Kidney capillary endothelial cell (primary cell): ENCODE measurements around the gene AHSP.
"Not testable (repeated sequence)": the region's sequence is repeated elsewhere in the genome, so short reads cannot be mapped to it uniquely, and the experiment has no call there.

Source experiments
- DNase-seq: peaks from one replicate; pipeline ENCODE4 v3.0.0-alpha.2; 2018; ENCODE audit warnings: low spot score

The AHSP gene

DNA sequence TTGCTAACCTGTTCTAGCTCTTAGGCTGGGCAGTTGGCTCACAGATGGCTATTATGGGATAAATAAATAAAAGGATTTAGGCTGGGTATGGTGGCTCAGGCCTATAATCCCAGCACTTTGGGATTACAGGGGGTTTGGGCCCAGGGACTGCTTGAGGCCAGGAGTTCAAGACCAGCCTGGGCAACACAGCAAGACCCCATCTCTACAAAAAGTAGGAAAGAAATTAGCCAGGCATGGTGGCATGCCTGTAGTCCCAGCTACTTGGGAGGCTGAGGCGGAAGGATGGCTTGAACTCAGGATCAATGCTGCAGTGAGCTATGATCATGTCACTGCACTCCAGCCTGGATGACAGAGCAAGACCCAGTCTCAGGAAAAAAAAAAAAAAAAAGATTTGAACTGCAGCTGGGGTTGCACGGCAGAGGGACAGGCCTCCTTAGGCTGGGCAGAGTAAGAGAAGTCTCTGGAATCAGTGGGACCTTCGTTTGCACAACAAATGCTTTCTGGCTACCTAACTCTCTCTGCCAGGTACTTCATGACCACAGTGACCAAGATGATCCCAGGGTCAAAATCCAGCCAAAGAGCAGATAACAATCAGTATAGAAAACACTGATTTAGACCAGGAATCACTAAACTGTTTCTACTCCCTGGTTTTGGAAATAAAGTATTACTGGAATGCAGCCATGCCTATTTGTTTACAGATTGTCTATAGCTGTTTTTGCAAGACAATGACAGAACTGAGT is 26.3 kb upstream of the AHSP start:
- no peak for DNase-seq

DNA sequence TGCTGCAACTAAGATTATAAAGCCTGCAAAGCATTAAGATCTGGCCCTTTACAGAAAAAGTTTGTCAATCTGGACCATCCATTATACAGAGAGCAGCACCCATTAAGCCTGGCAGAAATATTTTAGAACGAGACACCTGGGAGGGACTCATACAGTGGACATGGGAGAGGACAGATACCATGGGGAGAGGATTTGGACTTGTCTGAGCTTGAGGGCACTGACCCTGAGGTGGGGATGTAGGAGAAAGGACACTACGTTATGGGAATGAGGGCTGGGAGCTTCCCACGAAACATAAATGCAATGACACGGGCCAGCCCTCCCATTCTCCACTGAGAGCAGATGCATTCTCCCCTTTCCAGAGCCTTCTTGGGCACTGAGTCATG is 25.7 kb upstream of the AHSP start:
- DNase-seq = no peak

DNA sequence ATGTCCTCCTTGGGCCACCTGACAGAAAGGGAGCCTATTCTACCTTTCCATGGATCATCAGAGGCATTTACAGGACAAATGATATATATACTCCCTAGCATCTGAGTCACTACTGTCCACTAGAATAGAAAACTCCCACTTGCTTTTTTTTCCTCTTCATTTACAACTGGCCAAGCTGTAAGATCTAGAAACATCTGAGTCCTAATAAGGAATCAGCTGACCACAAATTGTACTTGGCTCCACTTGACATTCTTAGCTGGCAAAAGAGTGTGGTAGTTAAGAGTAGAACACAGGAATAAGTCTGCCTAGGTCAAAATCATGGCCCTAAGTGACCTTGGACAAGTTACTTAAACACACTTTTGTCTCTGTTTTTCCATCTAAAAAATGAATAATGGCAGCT is 24.7 kb upstream of the AHSP start:
- no peak for DNase-seq

DNA sequence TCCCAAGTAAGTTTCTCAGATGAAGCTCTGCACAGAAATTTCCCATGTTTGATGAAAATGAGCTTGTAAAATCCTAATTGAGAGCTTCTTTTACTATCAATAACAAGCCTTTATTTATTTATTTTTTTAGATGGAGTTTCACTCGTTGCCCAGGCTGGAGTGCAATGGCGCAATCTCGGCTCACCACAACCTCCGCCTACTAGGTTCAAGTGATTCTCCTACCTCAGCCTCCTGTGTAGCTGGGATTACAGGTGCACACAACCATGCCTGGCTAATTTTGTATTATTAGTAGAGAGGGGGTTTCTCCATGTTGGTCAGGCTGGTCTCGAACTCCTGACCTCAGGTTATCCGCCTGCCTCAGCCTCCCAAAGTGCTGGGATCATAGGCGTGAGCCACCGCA is 24.1 kb upstream of the AHSP start:
- not testable (repeated sequence) for DNase-seq

DNA sequence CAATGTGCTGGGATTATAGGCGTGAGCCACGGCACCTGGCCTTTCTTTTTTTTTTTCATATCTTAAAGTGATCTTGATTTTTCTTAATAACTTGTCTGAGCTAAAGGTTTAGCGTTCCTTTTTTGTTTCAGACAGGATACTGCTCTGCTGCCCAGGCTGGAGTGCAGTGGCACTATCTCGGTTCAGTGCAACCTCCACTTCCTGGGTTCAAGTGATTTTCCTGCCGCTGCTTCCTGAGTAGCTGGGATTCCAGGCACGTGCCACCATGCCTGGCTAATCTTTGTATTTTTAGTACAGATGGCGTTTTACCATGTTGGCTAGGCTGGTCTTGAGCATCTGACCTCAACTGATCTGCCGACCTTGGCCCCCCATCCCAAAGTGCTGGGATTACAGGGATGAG is 23.5 kb upstream of the AHSP start:
- DNase-seq = no peak

DNA sequence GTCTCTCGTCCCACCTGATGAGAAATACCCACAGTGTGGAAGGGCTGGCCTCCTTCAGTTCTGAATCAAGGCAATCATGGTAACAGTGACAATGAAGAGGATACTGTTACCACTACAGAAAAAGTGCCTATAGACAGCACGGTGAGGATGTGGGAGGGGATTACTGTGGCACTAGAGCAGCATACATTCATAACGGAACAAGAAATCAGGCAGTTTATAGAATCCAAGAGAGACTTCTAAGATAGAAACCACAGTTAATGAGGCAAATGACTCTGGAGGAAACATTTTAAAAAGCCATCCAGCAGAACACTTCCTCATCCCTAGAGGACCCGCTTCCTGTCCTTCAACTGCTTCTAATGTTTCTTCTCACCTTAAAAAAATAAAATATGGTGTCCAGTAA is 22.2 kb upstream of the AHSP start:
- DNase-seq = no peak

DNA sequence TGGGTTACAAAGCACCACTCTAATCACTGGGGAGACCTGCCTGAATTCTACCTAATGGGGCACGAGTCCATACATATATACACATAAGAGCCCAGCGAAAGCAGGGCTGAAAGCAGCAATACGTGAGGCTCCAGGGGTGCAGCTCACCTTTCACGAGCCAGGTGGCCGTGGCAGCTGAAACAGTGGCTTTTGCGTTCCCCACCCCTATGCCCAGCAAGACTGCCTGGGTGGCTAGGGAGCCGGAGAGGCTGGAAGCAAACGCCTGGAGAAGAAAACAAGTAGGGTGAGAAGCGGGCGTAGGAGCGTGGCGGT is 20.1 kb upstream of the AHSP start:
- DNase-seq = no peak

DNA sequence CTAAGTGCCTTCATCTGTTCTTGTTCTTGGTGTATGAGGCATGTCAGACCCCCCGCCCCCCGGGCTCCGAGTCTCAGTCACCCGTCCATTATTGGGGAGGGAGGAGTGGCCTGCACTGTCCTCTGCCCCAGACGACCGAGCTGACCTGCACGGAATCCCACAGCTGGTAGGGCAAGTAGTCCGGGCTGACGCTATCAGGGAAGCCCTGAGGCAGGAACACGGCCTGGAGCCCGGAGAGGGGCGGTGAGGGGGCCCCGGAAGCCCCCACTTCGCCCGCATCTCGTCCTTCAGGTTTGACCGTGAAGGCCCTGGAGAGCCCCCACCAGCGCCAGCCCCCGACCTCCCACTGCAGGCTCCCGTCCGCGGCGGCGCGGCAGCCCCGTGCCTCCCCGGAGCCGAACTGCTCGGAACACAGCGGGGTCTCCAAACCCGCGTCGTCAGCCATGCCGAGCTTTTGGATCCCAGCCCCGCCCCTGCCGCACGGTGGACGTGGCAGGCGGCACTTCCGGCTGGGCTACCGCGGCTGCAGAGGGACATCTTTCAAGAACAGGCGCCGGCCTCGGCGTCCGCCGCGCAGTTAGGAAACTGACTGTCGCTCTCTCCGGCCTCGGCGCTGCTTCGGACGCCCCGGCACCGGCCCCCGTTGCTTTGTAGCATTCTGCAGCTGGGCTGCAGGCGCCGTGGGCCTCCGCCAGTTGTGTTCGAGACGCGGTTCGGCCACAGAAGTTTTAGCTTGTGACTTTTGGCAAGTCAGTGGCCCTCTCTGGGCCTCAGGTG is 19.6 kb upstream of the AHSP start, which contains the start of gene RUSF1:
Gene RUSF1 (minus strand): TSS at position 463 of the 777 bp plus-strand sequence. CDS start 18 bp downstream, at position 445.
- peak; percentile 85 for DNase-seq

DNA sequence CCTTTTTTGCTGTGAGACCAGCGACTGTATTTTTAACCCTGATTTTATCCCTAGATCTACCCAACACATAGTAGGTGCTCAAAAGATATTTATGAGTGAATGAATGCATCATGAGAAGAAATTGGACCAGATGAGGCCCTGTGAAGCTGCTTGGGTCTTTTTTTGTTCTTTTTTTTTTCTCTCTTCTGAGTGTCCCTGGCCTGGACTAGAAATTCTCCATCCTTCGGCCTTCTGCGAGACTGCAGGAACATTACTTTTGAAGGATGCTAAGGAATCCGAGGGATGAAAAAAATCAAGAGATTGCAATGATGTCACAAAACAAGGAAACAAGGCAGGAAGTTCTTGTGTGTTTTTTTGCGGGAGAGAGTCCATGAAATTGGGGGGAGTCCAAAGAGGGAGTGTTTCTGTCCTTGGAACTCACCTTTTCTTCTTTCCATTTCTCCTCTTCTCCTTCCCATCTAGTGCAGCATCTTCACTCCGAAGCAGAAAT is 18.9 kb upstream of the AHSP start:
- DNase-seq = peak; percentile 17

DNA sequence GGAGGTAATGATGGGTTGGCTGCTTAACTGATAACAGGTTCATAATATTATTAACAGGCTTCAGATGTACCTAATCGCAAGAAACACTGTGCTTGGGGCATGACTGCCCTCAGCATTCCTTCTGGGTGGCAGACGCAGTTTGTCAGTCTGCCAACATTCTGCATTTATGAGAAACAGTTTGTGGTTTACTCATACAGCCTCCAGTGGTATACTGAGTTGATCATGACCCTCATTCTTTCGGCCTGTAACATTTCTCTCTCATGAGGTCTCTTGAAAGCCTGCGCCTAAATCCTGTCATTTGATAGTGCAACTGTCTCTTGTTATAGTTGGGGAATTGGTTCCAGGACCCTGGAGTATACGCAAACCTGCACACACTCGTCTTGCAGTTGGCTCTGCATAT is 14.6 kb upstream of the AHSP start:
- DNase-seq = no peak

DNA sequence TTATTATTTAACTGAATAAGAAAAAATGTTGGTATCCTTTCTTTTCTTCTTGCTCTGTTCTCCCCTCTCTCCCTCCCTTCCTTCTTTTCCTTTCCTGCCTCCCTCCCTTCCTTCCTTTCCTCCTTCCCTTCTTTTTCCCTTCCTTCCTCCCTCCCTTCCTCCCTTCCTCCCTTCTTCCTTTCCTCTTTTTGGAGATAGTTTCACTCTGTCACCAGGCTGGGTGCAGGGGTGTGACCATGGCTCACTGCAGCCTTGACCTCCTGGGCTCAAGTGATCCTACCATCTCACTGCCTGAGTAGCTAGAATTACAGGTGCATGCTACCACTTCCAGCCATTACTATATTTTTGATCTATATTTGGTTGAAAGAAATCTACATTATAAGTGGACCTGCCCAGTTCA is 13.8 kb upstream of the AHSP start:
- no peak for DNase-seq

DNA sequence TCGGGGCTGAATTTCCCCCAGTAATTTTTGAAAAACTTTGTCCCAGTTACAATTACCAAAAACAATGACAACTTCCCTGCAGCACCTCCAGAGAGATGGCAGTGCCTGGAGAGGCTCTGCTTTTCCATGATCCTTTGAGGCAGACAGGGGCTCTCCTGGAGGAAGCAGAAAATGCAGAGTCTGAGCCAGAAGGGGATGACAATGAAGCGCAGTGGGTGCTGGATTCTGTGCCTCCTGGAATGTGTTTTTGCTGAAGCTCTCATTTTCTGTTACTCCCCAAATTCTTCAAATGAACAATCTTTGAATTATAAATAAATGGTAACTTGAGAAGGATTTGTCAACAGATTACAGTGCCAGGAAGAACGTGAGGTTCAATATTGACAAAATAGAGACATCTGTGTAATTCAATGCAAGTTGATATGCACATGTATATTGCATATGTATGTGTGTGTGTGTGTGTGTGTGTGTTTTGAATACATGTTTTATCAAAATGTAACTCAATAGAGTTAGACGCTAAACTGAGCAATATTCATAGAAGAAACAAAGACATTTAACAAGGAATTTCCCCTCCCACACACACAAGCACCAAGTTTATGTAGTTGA is 9.8 kb upstream of the AHSP start:
- DNase-seq = no peak

DNA sequence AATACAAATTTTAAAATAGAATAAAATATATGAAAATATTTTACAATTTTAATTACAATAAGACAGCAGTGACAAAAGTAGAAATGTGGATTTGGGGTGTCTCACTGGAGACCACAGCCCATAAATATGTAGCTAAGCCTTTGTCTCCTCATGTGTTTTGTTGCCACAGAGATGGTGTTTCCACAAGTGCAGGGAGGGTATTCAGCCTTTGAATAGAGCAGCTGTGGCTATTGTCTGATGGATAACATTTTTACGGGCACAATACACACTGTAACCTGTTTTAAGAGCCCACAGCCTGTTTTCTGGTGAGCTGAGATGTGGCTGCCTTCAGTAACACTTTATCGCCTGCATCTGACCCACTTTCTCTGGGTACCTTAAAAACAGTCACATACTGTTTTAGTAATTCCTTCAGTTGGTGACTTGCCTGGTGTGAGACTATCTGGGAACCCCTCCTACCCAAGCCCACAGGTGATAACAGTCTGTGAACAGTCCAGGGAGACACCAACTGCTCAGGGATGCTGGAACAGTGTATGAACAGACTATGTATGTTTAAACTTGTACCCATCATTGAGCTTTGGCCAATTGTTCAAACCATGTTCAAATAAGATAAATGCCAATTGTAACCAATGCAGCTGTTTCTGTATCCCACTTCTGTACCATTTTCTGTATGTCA is 7.8 kb upstream of the AHSP start:
- DNase-seq = no peak

DNA sequence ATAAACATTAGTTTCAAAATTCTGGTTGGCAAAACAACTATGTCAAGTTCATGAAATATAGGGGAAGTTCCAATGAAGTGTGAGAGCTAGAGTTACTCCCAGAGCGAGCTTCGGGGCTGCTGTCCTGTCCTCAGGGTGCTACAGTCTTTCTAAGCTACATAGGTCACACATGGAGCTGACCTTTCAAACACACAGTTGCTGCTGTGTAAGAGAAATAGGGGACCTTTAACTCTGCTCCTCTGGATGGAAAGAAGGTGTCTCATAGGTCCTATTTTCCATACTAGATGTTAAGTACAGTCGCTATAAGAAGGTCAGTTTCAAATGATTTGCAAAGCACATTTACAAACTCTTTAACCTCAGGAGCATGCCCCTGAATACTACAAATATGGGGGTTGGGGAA is 6.3 kb upstream of the AHSP start:
- no peak for DNase-seq

DNA sequence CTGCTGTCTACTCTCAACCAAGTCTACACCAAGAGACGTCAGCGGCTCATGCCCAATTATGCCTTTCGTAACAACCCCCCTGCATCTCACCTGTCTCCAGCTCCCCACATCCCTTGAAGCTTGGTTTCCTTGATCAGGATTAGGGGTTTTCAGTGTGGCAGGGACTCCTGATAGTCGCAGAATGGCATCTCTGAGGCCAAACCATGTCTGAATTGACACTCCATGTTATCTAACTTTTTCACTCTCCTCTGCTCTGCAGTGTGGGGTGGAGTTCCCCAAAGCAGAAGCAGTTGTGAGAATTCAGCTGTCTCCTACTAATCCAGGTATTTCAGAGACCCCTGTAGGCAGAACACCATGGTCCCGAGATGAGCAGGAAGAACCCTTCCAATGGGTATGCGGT is 5.6 kb upstream of the AHSP start:
- DNase-seq = no peak

DNA sequence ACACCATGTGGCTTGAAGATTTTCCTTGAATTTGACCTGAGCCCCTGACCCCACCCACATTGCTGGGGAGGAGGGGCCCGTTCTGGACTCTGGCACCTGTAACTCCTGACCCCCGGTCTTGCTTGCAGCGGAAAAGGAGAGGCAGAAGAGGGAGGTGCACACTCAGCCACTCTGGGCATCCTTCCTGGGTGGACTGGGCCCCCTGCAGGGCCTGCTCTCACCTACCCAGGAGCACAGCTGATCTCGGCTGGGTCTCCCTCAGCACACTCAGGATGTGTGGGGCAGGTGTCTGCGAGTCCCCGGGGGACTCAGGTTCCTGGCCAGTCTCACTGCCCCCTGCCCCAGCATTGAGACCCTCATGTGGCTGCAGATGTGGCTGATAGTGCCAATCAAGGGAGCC is 3.9 kb upstream of the AHSP start:
- DNase-seq = not testable (repeated sequence)

DNA sequence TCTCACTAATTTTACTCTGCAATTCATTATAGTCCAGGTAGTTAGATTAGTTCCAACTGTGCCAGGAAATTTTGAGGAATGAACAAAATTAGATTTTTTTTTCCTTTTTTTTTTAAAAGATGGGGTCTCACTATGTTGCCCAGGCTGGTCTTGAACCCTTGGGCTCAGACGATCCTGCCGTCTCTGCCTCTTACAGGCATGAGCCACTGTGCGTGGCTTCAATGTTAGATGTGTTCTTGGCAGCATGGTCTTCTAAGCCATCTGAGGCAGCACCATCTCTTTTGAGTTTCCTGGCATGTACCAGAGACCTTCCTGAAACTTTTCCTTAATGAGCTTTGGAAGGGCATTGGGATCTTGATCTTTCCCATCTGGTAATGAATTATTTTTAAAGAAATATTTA is 2.6 kb upstream of the AHSP start:
- no peak for DNase-seq

DNA sequence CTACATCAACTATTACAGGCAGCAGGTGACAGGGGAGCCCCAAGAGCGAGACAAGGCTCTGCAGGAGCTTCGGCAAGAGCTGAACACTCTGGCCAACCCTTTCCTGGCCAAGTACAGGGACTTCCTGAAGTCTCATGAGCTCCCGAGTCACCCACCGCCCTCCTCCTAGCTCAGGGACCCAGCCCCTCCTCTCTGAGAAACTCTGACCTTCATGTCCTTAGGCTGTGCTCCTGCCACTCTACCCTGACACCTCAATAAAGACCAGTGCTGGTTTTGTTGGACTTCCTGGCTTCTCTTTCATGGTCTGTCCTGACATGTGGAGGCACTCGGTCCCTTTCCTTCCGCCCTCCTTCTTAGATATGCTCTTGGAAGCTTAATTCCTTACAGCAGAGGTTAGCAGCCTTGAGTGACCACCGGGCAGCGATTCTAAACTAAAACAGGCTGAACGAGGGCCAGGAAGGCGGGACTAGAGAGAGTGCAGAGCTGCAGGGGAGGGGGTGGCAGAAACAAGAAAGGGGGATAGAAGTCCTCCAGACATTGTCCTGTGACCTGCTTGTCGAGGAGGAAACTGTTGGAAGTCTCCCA is 915 bp downstream of the AHSP start:
- DNase-seq = no peak

DNA sequence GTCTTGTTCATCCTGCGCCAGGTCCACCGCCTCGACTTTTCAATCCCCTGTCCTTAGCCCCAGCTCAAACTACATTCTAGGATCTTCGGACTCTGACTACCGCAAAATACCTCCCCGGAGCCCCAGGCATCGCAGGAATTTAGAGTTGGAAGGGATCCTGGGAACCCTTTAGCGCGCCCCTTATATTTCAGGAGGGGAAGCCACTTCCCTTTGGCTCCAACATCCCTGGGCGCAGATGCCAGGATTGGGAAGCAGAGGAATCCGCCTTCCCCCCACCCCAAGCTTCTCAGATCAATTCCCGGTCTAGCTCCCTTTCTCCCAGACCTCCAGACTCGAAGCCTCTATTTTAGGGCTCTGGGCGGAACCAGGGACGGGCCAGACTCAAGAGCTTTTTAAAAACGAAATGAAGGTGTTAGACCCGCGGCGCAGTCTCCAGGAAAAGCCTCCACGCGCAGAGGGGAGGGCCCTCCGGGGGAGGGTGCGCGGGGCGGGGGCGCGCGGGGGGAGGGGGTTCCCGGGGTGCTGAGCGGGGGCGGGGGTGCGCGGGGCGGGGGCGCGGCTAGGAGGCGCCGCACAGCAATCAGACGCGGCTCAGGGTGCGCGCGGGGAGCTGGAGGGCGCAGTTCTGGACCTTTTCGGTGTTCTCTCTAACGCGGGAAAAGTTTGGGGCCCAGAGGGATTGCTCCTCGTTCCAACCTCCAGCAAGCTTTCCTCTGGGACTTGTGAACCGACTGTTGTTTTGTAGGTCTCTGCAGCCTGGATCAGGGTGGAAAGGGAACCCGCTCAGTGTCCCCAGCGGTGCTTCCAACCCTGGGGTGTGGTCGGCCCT is 1.6 kb downstream of the AHSP start:
- DNase-seq = no peak

DNA sequence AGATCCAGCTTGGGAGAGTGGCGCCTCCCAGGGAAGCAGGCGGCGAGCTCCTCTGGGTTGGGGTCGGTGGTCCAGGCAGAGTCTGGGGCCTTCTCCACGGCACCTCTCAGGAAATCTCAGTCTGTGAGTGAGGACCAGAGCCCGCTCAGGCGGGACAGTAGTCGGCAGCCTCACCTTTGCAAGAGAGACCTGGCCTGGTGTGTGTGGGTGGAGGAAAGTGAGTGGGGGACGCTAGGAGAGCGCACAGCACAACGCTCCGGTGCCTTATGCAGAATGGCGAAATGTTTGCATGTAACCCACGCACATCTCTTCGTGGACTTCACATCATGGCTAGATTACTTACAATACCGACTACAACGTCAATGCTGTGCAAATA is 2.2 kb downstream of the AHSP start:
- no peak for DNase-seq

DNA sequence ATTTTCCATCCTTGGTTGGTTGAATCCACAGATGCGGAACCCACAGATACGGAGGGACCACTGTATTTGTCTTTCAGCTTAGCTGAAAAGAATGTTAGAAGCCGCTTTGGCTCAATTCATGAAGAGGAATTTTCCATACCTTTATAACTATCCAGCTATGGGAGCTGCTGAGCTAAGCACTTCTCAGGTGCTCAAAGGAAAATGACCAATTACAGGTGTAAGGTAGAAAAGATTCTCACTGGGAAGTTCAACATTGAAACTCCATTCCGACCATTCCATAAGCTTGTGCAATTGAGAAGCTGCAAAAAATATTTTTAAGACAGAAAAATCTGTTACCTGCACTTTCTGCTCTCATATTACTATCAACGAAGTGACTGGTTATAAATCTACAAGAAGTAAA is 2.7 kb downstream of the AHSP start:
- no peak for DNase-seq

DNA sequence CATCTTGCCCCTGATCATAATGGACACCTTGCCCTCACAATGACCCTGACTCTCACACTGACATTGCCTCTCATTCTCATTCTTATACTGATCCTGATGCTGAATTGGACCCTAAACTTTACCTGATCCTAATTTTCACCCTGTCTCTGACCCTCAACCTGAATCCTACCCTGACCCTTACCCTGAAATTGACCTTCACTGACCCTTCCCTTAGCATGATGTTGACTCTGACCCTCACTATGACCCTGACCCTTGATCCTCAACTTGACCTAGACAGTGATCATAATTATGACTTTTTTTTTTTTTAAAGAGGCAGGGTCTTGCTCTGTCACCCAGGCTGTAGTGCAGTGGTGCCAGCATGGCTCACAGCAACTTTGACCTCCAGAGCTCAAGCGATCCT is 3.4 kb downstream of the AHSP start:
- DNase-seq = no peak
